Gastrocnemius medialis (tissue), 4 donors: Measurements from ENCODE around the gene XRN1. TPM values are rescaled to one million over a fixed set of nuclear protein-coding genes. Genes with fewer than 3 reads are reported as not detected.
"Not testable (repeated sequence)": the region's sequence is repeated elsewhere in the genome, so short reads cannot be mapped to it uniquely, and the experiment has no call there.

Experiments used
- ATAC-seq, 2 donors: fragments of 150-250 bp; one replicate each; pipeline ENCODE4 v1.9.1; 2016
- DNase-seq, 2 donors: peaks; one replicate each; pipeline ENCODE4 v3.0.0-alpha.2; 2019
- H3K27ac ChIP-seq, 4 donors: fragments of 200-600 bp; sonication (generic); 1 replicate in 1 of 4; 2 replicates in 3 of 4; pipeline ENCODE4 v1.5.1; 2016 to 2018; ENCODE audit warnings: mild to moderate bottlenecking in 2 of 4, moderate library complexity in 1 of 4
- H3K27me3 ChIP-seq, 3 donors: fragments of 200-600 bp; sonication (generic) in 2 of 3; 1 replicate in 1 of 3; 2 replicates in 2 of 3; pipeline versions ENCODE4 v1.5.1 to v1.6.0; 2016 to 2019; ENCODE audit warnings: mild to moderate bottlenecking in 1 of 3, moderate library complexity in 1 of 3
- H3K36me3 ChIP-seq, 2 donors: fragments of 200-600 bp; sonication (generic) in 1 of 2; one replicate each; pipeline ENCODE4 v1.5.1; 2017 to 2018
- H3K4me1 ChIP-seq, 2 donors: fragments of 200-600 bp; sonication (generic) in 1 of 2; one replicate each; pipeline ENCODE4 v1.5.1; 2016 to 2017; ENCODE audit warnings: mild to moderate bottlenecking in 2 of 2
- H3K4me3 ChIP-seq, 4 donors: fragments of 200-600 bp; sonication (generic) in 3 of 4; 1 replicate in 1 of 4; 2 replicates in 3 of 4; pipeline ENCODE4 v1.5.1; 2016 to 2019; ENCODE audit warnings: mild to moderate bottlenecking in 2 of 4
- H3K9me3 ChIP-seq, 3 donors: fragments of 200-600 bp; sonication (generic) in 2 of 3; 1 replicate in 1 of 3; 2 replicates in 2 of 3; pipeline ENCODE4 v1.5.1; 2016 to 2019
- POLR2A ChIP-seq, 2 donors: fragments of 450-650 bp; IDR thresholded peaks; one replicate each; pipeline ENCODE4 v1.6.1; 2017; ENCODE audit warnings: antibody characterized with exemption in 2 of 2, mild to moderate bottlenecking in 2 of 2, moderate library complexity in 2 of 2
- in situ Hi-C, 4 donors: fragments of 200-750 bp; cut with MboI; loops; one replicate each; pipeline versions ENCODE4 v1.15.0 to v1.8.0; 2017; ENCODE audit warnings: low sequenced_read_pairs in 4 of 4
- intact Hi-C: fragments of 100-400 bp; cut with DNase I; formaldehyde crosslinking; loops from one replicate; pipeline ENCODE4 v1.15.1; 2023; ENCODE audit warnings: low total_unique reads
- total RNA-seq, 4 donors: library from RNA; depleted of rRNA; stranded (reverse); fragments of >200 nt; gene quantifications; one replicate each; pipeline versions ENCODE4 v1.1.0 to v1.2.3, GENCODE V29; 2016
- TF ChIP-seq, protein P1 (sequence below), 5 experiments: fragments of 450-650 bp in 3 of 5; fragments of 200-600 bp in 2 of 5; sonication (generic) in 2 of 5; IDR thresholded peaks in 4 of 5; conservative IDR thresholded peaks in 1 of 5; 1 replicate in 4 of 5; 2 replicates in 1 of 5; pipeline ENCODE4 v1.5.1; 2016 to 2019; ENCODE audit warnings: antibody characterized with exemption in 5 of 5, mild to moderate bottlenecking in 3 of 5, moderate library complexity in 3 of 5

XRN1 gene
- total RNA-seq, 4 donors from 2014 or later: 41.8 to 52.2 (median 47.3) TPM

GRCh38 chr3:142315083-142315482, 132.8 kb downstream of the XRN1 start:
- Histone ChIP-seq H3K4me3 (no peak overlapping the region), H3K4me1 (no peaks in the 10 kb centered on the region), H3K36me3 (peaks cover 0 to 63% of the 10 kb centered on the region in 2 donors), H3K27me3 (no peaks in the 10 kb centered on the region), H3K27ac (no peak overlapping the region), H3K9me3 (no peaks in the 10 kb centered on the region)
- intact Hi-C loops (no loop called here), in situ Hi-C loops (no loop called here)
- TF ChIP-seq, protein P1, sequence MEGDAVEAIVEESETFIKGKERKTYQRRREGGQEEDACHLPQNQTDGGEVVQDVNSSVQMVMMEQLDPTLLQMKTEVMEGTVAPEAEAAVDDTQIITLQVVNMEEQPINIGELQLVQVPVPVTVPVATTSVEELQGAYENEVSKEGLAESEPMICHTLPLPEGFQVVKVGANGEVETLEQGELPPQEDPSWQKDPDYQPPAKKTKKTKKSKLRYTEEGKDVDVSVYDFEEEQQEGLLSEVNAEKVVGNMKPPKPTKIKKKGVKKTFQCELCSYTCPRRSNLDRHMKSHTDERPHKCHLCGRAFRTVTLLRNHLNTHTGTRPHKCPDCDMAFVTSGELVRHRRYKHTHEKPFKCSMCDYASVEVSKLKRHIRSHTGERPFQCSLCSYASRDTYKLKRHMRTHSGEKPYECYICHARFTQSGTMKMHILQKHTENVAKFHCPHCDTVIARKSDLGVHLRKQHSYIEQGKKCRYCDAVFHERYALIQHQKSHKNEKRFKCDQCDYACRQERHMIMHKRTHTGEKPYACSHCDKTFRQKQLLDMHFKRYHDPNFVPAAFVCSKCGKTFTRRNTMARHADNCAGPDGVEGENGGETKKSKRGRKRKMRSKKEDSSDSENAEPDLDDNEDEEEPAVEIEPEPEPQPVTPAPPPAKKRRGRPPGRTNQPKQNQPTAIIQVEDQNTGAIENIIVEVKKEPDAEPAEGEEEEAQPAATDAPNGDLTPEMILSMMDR (IDR thresholded peaks at IDR 0.05 in 4 of 5, conservative IDR thresholded peaks at IDR 0.05 in 1 of 5): no peak
- TF ChIP-seq POLR2A (IDR thresholded peaks at IDR 0.05): no peak
- no peak for DNase-seq
- no peak for ATAC-seq

DNA sequence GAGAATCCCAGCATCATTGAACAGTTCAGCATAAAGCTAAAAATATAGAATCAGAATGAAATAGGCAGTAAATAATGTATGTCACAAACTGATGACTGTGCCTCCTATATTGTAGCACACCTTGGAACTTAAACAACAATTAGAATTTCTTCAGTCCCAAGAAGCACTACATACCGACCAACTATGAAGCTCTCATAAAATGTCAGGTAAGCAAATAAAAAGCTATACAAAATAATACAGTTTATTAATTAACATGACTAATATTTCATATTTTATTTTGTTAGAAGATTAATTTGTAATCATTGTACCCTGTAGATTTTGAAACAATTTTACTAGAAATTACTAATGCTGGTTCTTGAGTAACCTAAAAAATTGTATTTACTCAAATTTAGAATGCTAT, 137.4 kb downstream of the XRN1 start:
- H3K4me1 ChIP-seq: no peaks in the 10 kb centered on the region
- DNase-seq (no peak), ATAC-seq (no peak)
- H3K36me3 ChIP-seq: peaks cover 0 to 35% of the 10 kb centered on the region in 2 donors
- no peaks in the 10 kb centered on the region for H3K27me3 ChIP-seq
- intact Hi-C loops (no loop called here), in situ Hi-C loops (no loop called here)
- TF ChIP-seq, protein P1 (IDR thresholded peaks at IDR 0.05 in 4 of 5, conservative IDR thresholded peaks at IDR 0.05 in 1 of 5): no peak
- no peak for TF ChIP-seq POLR2A (IDR thresholded peaks at IDR 0.05)
- H3K4me3 ChIP-seq: no peak overlapping the region
- no peaks in the 10 kb centered on the region for H3K9me3 ChIP-seq
- no peak overlapping the region for H3K27ac ChIP-seq

DNA sequence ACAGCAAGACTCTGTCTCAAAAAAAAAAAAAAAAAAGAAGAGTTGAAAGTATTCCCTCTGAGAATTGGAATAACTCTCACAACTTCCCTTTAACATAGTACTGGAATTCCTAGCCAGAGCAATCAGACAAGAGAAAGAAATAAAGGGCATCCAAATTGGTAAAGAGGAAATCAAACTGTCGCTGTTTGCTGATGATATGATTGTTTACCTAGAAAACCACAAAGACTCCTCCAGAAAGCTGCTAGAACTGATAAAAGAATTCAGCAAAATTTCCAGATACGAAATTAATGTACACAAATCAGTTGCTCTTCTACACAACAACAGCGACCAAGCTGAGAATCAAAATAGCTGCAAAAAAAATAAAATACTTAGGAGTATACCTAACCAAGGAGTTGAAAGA, 145.0 kb downstream of the XRN1 start:
- H3K27ac ChIP-seq, intact Hi-C loops, H3K36me3 ChIP-seq, H3K4me1 ChIP-seq, H3K4me3 ChIP-seq, in situ Hi-C loops, DNase-seq, ATAC-seq, H3K9me3 ChIP-seq, H3K27me3 ChIP-seq: not testable (repeated sequence)

- Histone ChIP-seq H3K36me3 (no peaks in the 10 kb centered on the region), H3K4me1 (no peaks in the 10 kb centered on the region), H3K27ac (no peak overlapping the region), H3K27me3 (no peaks in the 10 kb centered on the region), H3K4me3 (no peak overlapping the region), H3K9me3 (no peaks in the 10 kb centered on the region)
- ATAC-seq: no peak
- intact Hi-C loops (no loop called here), in situ Hi-C loops (loop anchor here in 3 of 4 donors (25.0 kb wide), 1 partner anchor 336 kb away; no protein-coding TSS in a partner anchor)
- no peak for TF ChIP-seq POLR2A (IDR thresholded peaks at IDR 0.05)
- TF ChIP-seq, protein P1 (IDR thresholded peaks at IDR 0.05 in 4 of 5, conservative IDR thresholded peaks at IDR 0.05 in 1 of 5): no peak
- no peak for DNase-seq
These were observed 149.2 kb downstream of the XRN1 start for GRCh38 chr3:142298626-142299025.

DNA sequence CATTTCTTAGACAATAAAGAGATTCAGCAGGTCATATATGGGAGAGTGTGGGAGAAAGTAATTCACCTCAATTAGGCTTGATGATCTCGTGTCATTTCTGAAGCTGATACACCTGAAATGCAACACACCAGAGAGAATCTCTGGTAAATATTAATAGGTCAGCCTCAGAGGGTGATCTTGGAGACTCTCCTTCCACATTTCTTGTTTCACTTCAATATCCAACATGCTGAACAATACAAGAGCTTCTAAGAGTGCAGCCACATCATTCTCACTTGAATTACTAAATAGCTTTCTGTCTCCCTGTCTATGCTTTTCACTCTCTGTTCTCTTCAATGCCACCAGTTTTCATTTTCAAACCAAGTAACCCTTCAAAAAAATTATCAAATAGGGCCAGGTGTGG, 151.3 kb downstream of the XRN1 start:
- DNase-seq: no peak
- H3K27me3 ChIP-seq: no peaks in the 10 kb centered on the region
- H3K9me3 ChIP-seq: no peaks in the 10 kb centered on the region
- ATAC-seq: no peak
- TF ChIP-seq POLR2A (IDR thresholded peaks at IDR 0.05): no peak
- TF ChIP-seq, protein P1 (IDR thresholded peaks at IDR 0.05 in 4 of 5, conservative IDR thresholded peaks at IDR 0.05 in 1 of 5): no peak
- H3K27ac ChIP-seq: no peak overlapping the region
- no peaks in the 10 kb centered on the region for H3K36me3 ChIP-seq
- intact Hi-C loops: no loop called here
- no peaks in the 10 kb centered on the region for H3K4me1 ChIP-seq
- H3K4me3 ChIP-seq: no peak overlapping the region
- in situ Hi-C loops: loop anchor here in 3 of 4 donors (25.0 kb wide), 1 partner anchor 334 kb away; no protein-coding TSS in a partner anchor
